ENCODE data around the gene DHPS. TPM values are rescaled to one million over a fixed set of nuclear protein-coding genes. Genes with fewer than 3 reads are reported as not detected.

DHPS gene
- total RNA-seq: 72.2 and 74.9 TPM in 2 replicates

GRCh38 chr19:12681074-12681987, at the start of gene DHPS:
TSS of gene DHPS (minus strand) at chr19:12681880. CDS start at chr19:12681766, 114 bp downstream.

GRCh38 chr19:12723641-12724426, 42.2 kb upstream of the DHPS start, which contains the start of gene TNPO2:
TSS of gene TNPO2 (minus strand) at chr19:12723932. CDS start at chr19:12720977, 2,955 bp downstream.

GRCh38 chr19:12696366-12697335, 15.0 kb upstream of the DHPS start, which contains the start of gene FBXW9:
TSS of gene FBXW9 (minus strand) at chr19:12696631. CDS start at chr19:12696581, 50 bp downstream.

GRCh38 chr19:12687496-12688196, 6.0 kb upstream of the DHPS start, which contains the start of gene GNG14:
TSS of gene GNG14 (plus strand) at chr19:12687998. CDS start at chr19:12688049, 51 bp downstream.

GRCh38 chr19:12666265-12667048, 15.2 kb downstream of the DHPS start, which contains the start of the genes MAN2B1 and WDR83:
TSS of gene MAN2B1 (minus strand) at chr19:12666742. CDS start at chr19:12666701, 41 bp downstream.
TSS of gene WDR83 (plus strand) at chr19:12666807. CDS start at chr19:12669791, 2,984 bp downstream.

Other genes starting within 250 kb of the DHPS start
- 0.59 and 1.1 TPM in 2 replicates for gene ZNF443, start 240.9 kb downstream of the DHPS start, total RNA-seq
- gene ZNF709, start 197.1 kb downstream of the DHPS start, total RNA-seq: 1.7 and 1.9 TPM in 2 replicates
- gene ZNF564, start 130.4 kb downstream of the DHPS start, total RNA-seq: 3.3 and 3.4 TPM in 2 replicates
- gene ZNF490, start 71.1 kb downstream of the DHPS start, total RNA-seq: 6.0 and 10.6 TPM in 2 replicates
- gene ZNF791, start 71.0 kb downstream of the DHPS start, total RNA-seq: 10.6 and 13.2 TPM in 2 replicates
- 120 and 162 TPM in 2 replicates for gene MAN2B1, start 15.1 kb downstream of the DHPS start, total RNA-seq
- 9.0 and 9.4 TPM in 2 replicates for gene WDR83, start 15.1 kb downstream of the DHPS start, total RNA-seq
- not detected in 2 replicates for gene GNG14, start 6.1 kb upstream of the DHPS start, total RNA-seq
- 7.3 and 8.3 TPM in 2 replicates for gene FBXW9, start 14.8 kb upstream of the DHPS start, total RNA-seq
- 32.9 and 45.1 TPM in 2 replicates for gene TNPO2, start 42.1 kb upstream of the DHPS start, total RNA-seq
- gene TRIR, start 52.8 kb upstream of the DHPS start, total RNA-seq: 311 and 336 TPM in 2 replicates
- 46.8 and 54.1 TPM in 2 replicates for gene GET3, start 55.6 kb upstream of the DHPS start, total RNA-seq
- not detected in 2 replicates for gene BEST2, start 69.9 kb upstream of the DHPS start, total RNA-seq
- 15.2 and 16.8 TPM in 2 replicates for gene HOOK2, start 93.7 kb upstream of the DHPS start, total RNA-seq
- gene JUNB, start 109.6 kb upstream of the DHPS start, total RNA-seq: 387 and 404 TPM in 2 replicates
- gene PRDX2, start 119.9 kb upstream of the DHPS start, total RNA-seq: 252 and 259 TPM in 2 replicates
- not detected in 2 replicates for gene THSD8, start 120.2 kb upstream of the DHPS start, total RNA-seq
- 4.9 and 6.0 TPM in 2 replicates for gene RNASEH2A, start 124.7 kb upstream of the DHPS start, total RNA-seq
- not detected in 2 replicates for gene RTBDN, start 152.7 kb upstream of the DHPS start, total RNA-seq
- 0.19 and 1.3 TPM in 2 replicates for gene MAST1, start 156.6 kb upstream of the DHPS start, total RNA-seq
- 30.2 and 36.6 TPM in 2 replicates for gene DNASE2, start 199.6 kb upstream of the DHPS start, total RNA-seq
- not detected in 2 replicates for gene KLF1, start 205.3 kb upstream of the DHPS start, total RNA-seq
- gene GCDH, start 209.3 kb upstream of the DHPS start, total RNA-seq: 28.0 and 29.7 TPM in 2 replicates
- not detected in 2 replicates for gene SYCE2, start 237.4 kb upstream of the DHPS start, total RNA-seq